GM12878 (cell line): Measurements from ENCODE around the gene ANKRD6. TPM values are rescaled to one million over a fixed set of nuclear protein-coding genes. Genes with fewer than 3 reads are reported as not detected.

ENCODE experiments used
- CBX5 ChIP-seq: sonication (generic); IDR thresholded peaks from 2 replicates; pipeline ENCODE4 v1.6.1; 2016; ENCODE audit warnings: low read depth, moderate library complexity, mild to moderate bottlenecking, inconsistent platforms
- EZH2 ChIP-seq: IDR thresholded peaks from 2 replicates; pipeline ENCODE4 v1.6.1; 2012; ENCODE audit warnings: low read depth, mild to moderate bottlenecking, control low read depth, inconsistent platforms, low read length, borderline replicate concordance; ENCODE audit not compliant: control insufficient read depth
- MXI1 ChIP-seq: fragments of 150-350 bp; IDR thresholded peaks from 2 replicates; pipeline ENCODE4 v1.6.1; 2011; ENCODE audit warnings: low read depth, mild to moderate bottlenecking, inconsistent platforms, low read length, improper control_type of control experiment
- RAD51 ChIP-seq: fragments of 450-650 bp; IDR thresholded peaks from 2 replicates; pipeline ENCODE4 v1.6.1; 2016; ENCODE audit warnings: moderate library complexity, mild to moderate bottlenecking, inconsistent platforms
- RB1 ChIP-seq: fragments of 450-650 bp; formaldehyde crosslinking; IDR thresholded peaks from 2 replicates; pipeline ENCODE4 v1.6.1; 2017; ENCODE audit warnings: mild to moderate bottlenecking, borderline replicate concordance
- RUNX3 ChIP-seq: IDR thresholded peaks from 2 replicates; pipeline ENCODE4 v1.6.1; 2012; ENCODE audit warnings: low read length, inconsistent platforms
- WRNIP1 ChIP-seq: IDR thresholded peaks from 2 replicates; pipeline ENCODE4 v1.6.1; 2011; ENCODE audit warnings: low read depth, low read length, improper control_type of control experiment, borderline replicate concordance
- polyA plus RNA-seq, 11 experiments: library from polyadenylated mRNA; depleted of rRNA in 4 of 11; unstranded in 6 of 11; stranded (reverse) in 5 of 11; fragments of >200 nt; fragmentation: Nextera tagmentation in 4 of 11; fragmentation: Illumina TruSeq in 1 of 11; extraction: Ambion mirVana in 4 of 11; extraction: Trizol in 1 of 11; gene quantifications; 1 replicate in 1 of 11; 2 replicates in 10 of 11; pipeline versions ENCODE4 v1.2.1 to v1.2.3, GENCODE V29; 2011 to 2016; ENCODE audit warnings: inconsistent platforms in 2 of 11, missing spikeins in 2 of 11, low read depth in 1 of 11
- total RNA-seq, 4 experiments: library from RNA; depleted of rRNA in 3 of 4; stranded (reverse); fragments of >200 nt in 3 of 4; fragmentation: Illumina TruSeq in 1 of 4; extraction: Trizol in 1 of 4; gene quantifications; 2 replicates each; pipeline versions ENCODE4 v1.2.1 to v1.2.3, GENCODE V29; 2013 to 2021
- TF ChIP-seq, protein P1 (sequence below): fragments of 450-650 bp; IDR thresholded peaks from 2 replicates; pipeline ENCODE4 v1.6.1; 2016; ENCODE audit warnings: mild to moderate bottlenecking
- TF ChIP-seq, protein P2 (sequence below): fragments of 450-650 bp; IDR thresholded peaks from 2 replicates; pipeline ENCODE4 v1.6.1; 2017; ENCODE audit warnings: mild to moderate bottlenecking, moderate library complexity
- TF ChIP-seq, protein P3 (sequence below): fragments of 450-650 bp; formaldehyde crosslinking; IDR thresholded peaks from 2 replicates; pipeline ENCODE4 v1.4.0; 2020; ENCODE audit warnings: mild to moderate bottlenecking, moderate library complexity
- TF ChIP-seq, protein P4 (sequence below): fragments of 450-650 bp; IDR thresholded peaks from 2 replicates; pipeline ENCODE4 v1.6.1; 2017; ENCODE audit warnings: borderline replicate concordance
- TF ChIP-seq, protein P5 (sequence below): fragments of 450-650 bp; IDR thresholded peaks from 2 replicates; pipeline ENCODE4 v1.6.1; 2018; ENCODE audit warnings: borderline replicate concordance, mild to moderate bottlenecking; ENCODE audit not compliant: partially characterized antibody

ANKRD6 gene
- total and polyA plus RNA-seq, 10 of the 15 experiments (the other 5 are each of a cell fraction or from before 2014, with no cell fraction given): 0.03 to 0.90 (median 0.38) TPM

DNA sequence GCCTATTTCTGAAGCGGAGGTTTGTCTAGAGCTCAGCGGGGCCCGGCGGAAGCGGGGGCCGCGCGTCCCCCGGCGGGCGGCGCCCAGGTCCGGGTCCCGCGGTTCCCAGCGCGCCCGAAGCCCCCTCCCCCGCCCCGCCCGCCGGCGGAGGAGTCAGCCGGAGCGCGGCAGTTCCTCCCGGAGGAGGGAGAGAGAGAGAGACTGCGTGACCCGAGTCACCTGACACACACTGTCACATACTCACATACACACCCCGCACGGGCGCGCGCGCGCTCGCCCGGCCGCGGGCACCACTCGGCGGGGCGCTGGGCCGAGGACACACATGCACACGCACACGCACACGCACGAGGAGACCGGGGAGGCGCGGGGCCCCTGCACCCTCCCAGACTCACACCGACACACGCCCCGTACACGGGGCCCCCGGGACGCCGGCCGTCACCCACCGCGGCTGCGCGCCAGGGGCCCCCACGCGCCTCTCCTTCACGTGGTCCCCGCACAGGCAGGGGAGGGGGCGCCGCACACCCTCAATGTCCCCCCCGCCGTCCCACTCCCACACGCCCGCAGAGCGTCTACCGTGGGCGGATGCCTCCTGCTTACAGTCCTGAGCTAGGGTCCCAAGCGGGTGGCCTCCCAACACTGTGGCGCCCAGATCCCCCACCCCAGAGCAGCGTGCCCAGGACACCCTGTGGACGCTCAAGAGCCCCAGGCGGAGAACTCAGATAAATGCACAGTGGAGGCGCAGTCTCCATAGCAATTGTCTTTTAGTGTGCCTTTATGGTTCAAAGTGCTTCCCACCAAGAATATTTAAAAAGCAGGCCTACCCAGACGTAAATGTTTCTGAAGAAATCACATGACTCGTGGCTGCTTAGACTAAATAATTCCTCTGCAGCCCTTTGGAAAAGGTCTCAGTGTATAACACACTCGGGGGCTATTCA lies 20.6 kb upstream of the ANKRD6 start, which contains the start of gene RRAGD (continued):
- TF ChIP-seq, protein P1, sequence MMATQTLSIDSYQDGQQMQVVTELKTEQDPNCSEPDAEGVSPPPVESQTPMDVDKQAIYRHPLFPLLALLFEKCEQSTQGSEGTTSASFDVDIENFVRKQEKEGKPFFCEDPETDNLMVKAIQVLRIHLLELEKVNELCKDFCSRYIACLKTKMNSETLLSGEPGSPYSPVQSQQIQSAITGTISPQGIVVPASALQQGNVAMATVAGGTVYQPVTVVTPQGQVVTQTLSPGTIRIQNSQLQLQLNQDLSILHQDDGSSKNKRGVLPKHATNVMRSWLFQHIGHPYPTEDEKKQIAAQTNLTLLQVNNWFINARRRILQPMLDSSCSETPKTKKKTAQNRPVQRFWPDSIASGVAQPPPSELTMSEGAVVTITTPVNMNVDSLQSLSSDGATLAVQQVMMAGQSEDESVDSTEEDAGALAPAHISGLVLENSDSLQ: no peak
- no peak for TF ChIP-seq MXI1
- TF ChIP-seq, protein P2, sequence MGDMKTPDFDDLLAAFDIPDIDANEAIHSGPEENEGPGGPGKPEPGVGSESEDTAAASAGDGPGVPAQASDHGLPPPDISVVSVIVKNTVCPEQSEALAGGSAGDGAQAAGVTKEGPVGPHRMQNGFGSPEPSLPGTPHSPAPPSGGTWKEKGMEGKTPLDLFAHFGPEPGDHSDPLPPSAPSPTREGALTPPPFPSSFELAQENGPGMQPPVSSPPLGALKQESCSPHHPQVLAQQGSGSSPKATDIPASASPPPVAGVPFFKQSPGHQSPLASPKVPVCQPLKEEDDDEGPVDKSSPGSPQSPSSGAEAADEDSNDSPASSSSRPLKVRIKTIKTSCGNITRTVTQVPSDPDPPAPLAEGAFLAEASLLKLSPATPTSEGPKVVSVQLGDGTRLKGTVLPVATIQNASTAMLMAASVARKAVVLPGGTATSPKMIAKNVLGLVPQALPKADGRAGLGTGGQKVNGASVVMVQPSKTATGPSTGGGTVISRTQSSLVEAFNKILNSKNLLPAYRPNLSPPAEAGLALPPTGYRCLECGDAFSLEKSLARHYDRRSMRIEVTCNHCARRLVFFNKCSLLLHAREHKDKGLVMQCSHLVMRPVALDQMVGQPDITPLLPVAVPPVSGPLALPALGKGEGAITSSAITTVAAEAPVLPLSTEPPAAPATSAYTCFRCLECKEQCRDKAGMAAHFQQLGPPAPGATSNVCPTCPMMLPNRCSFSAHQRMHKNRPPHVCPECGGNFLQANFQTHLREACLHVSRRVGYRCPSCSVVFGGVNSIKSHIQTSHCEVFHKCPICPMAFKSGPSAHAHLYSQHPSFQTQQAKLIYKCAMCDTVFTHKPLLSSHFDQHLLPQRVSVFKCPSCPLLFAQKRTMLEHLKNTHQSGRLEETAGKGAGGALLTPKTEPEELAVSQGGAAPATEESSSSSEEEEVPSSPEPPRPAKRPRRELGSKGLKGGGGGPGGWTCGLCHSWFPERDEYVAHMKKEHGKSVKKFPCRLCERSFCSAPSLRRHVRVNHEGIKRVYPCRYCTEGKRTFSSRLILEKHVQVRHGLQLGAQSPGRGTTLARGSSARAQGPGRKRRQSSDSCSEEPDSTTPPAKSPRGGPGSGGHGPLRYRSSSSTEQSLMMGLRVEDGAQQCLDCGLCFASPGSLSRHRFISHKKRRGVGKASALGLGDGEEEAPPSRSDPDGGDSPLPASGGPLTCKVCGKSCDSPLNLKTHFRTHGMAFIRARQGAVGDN: peak; percentile 54; the same call in 1 of the 2 replicates
- TF ChIP-seq, protein P3, sequence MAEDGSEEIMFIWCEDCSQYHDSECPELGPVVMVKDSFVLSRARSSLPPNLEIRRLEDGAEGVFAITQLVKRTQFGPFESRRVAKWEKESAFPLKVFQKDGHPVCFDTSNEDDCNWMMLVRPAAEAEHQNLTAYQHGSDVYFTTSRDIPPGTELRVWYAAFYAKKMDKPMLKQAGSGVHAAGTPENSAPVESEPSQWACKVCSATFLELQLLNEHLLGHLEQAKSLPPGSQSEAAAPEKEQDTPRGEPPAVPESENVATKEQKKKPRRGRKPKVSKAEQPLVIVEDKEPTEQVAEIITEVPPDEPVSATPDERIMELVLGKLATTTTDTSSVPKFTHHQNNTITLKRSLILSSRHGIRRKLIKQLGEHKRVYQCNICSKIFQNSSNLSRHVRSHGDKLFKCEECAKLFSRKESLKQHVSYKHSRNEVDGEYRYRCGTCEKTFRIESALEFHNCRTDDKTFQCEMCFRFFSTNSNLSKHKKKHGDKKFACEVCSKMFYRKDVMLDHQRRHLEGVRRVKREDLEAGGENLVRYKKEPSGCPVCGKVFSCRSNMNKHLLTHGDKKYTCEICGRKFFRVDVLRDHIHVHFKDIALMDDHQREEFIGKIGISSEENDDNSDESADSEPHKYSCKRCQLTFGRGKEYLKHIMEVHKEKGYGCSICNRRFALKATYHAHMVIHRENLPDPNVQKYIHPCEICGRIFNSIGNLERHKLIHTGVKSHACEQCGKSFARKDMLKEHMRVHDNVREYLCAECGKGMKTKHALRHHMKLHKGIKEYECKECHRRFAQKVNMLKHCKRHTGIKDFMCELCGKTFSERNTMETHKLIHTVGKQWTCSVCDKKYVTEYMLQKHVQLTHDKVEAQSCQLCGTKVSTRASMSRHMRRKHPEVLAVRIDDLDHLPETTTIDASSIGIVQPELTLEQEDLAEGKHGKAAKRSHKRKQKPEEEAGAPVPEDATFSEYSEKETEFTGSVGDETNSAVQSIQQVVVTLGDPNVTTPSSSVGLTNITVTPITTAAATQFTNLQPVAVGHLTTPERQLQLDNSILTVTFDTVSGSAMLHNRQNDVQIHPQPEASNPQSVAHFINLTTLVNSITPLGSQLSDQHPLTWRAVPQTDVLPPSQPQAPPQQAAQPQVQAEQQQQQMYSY: no peak
- TF ChIP-seq CBX5: no peak
- no peak for TF ChIP-seq RAD51
- TF ChIP-seq, protein P4, sequence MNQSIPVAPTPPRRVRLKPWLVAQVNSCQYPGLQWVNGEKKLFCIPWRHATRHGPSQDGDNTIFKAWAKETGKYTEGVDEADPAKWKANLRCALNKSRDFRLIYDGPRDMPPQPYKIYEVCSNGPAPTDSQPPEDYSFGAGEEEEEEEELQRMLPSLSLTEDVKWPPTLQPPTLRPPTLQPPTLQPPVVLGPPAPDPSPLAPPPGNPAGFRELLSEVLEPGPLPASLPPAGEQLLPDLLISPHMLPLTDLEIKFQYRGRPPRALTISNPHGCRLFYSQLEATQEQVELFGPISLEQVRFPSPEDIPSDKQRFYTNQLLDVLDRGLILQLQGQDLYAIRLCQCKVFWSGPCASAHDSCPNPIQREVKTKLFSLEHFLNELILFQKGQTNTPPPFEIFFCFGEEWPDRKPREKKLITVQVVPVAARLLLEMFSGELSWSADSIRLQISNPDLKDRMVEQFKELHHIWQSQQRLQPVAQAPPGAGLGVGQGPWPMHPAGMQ: no peak
- no peak for TF ChIP-seq EZH2
- TF ChIP-seq RB1: no peak
- TF ChIP-seq, protein P5, sequence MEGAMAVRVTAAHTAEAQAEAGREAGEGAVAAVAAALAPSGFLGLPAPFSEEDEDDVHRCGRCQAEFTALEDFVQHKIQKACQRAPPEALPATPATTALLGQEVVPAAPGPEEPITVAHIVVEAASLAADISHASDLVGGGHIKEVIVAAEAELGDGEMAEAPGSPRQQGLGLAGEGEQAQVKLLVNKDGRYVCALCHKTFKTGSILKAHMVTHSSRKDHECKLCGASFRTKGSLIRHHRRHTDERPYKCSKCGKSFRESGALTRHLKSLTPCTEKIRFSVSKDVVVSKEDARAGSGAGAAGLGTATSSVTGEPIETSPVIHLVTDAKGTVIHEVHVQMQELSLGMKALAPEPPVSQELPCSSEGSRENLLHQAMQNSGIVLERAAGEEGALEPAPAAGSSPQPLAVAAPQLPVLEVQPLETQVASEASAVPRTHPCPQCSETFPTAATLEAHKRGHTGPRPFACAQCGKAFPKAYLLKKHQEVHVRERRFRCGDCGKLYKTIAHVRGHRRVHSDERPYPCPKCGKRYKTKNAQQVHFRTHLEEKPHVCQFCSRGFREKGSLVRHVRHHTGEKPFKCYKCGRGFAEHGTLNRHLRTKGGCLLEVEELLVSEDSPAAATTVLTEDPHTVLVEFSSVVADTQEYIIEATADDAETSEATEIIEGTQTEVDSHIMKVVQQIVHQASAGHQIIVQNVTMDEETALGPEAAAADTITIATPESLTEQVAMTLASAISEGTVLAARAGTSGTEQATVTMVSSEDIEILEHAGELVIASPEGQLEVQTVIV: no peak
- no peak for TF ChIP-seq RUNX3
- no peak for TF ChIP-seq WRNIP1
